ENCODE results near the gene CHST15.

Gene CHST15

DNA sequence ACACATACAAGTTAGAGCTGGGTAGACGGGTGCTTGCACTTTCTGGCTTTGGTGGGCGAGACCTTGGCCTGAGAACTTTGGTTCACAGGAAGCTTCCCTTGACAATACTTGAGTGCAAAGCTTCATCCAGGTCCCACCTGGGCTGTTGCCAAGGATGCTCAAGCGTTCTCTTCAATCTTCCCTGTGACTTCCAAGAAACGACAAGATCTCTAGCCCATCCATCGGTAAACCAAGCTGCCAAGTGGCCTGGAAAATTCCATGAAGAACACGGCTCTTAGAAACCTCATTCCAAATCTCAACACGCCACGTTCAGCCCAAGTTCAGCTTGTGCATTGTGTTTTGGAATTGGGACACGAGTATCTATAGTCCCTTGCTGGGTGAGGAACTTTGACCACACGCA is 84.7 kb downstream of the CHST15 start:
- no peak for DNase-seq

DNA sequence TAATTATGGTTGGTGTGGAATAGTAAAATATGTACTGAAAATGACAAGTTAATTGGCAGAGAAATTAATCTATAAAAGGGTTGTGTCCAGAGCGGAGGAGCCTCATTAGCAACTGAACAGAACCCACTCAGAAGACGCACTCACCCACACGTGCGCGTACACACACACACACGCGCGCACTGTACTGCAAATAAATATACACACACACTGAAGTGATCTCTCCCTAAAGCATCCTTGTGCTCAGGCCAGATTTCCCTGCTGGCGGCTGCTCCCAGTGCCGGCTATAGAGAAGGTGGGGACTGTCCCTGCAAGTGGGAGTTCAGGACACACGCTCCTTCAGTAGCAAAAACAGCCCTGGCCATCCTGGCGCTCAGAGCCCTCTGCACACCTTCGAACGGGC is 85.2 kb downstream of the CHST15 start:
- DNase-seq = no peak

DNA sequence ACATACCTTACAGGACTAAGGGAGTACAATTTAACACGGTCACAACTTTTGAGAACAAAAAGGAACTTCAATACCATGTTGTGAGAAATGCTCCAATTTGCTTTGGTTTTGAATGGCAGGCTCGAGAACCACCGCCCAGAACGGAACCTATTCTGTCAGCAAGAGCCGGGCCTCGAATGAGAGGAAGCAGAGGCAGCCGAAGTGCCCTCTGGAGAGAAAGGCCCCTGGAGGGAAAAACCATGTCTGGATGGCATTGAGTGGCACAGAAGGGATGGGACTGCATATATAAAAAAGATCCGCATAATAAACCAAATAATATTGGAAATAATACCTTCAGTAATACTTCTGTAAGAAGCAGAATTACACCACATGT is 85.6 kb downstream of the CHST15 start:
- no peak for DNase-seq

DNA sequence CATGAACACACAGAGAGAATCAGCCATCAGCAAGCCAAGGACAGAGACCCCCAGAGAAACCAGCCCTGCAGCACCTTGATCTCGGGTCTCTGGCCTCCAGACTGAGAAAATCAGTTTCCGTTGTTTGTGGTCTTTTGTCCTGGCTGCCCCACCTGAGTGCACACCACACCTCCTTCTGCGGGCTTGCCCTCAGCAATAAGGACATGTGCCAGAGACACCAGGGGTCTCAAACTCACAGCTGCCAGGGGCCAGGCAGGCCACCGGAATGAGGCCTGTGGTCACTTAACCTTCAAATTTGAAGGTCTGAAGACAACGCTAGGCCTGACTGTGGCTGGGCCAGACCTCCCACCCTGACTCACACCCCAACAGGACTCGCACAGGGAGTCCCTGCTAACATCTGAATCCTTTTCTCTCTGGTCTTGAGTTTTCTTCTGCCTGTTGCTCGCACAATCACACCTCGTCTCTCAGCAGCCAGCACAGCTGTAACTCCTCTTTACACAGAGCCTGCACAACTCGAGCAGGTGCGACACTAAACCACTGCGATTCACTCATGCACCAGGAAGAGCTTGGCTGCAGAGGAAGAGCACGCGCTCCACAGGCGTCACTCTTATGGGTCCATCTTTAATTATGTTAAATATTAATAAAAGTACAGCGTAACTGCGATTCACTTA is 86.2 kb downstream of the CHST15 start:
- DNase-seq = no peak

DNA sequence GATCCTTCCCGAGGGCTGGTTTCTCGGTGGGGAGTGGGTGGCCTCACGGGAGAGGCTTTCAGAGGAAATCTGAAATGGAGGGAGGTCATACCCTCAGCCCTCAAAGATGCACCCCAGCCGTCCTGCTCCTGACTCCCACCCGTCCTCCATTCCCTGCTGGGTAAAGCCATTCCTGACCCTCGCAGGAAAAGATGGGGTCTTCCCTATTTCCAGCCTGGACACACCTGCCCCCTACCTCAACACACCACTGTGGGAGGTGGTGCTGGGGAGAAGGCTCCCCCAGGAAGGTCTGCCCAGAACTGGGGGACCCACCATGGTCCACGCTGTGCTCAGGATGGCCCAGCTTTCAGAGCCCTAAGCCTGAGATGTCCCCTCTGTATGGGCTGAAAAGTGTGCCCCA is 86.9 kb downstream of the CHST15 start:
- no peak for DNase-seq

DNA sequence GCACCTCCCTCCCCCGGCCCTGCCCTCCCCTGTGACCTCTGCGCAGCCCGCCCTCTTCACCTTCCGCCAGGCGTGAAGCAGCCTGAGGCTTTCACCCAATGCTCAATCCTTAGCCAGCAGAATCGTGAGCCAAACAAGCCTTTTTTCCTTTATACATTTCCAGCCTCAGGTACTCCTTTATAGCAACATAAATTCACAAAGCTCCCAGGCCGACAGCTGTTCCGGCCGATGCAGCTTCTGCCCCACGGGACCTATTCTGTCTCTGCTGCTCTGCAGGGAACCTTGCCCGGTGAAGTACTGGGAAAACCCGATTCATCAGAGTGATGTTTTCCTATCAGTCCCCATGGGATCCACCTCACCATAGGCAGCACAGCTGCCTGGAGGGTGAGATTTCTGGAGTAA is 87.4 kb downstream of the CHST15 start:
- DNase-seq = no peak

DNA sequence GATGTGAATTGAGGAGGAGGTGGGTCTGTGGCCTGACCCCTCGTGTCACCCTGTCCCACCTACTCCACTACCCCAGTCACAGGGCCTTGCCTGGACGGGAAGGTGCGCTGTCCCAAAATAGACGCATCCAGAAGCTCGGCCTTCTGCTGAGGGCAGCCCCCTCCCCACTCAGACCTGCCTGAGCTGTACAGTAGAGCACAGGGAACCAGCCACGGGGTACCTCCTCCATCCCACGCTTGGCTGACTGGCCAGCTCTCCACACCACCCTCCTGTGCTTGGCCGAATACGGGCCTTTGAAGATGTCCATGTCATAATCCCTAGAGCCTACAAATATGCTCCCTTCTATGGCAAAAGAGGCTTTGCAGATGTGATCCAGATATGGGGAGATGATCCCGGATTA is 88.3 kb downstream of the CHST15 start:
- DNase-seq = no peak

DNA sequence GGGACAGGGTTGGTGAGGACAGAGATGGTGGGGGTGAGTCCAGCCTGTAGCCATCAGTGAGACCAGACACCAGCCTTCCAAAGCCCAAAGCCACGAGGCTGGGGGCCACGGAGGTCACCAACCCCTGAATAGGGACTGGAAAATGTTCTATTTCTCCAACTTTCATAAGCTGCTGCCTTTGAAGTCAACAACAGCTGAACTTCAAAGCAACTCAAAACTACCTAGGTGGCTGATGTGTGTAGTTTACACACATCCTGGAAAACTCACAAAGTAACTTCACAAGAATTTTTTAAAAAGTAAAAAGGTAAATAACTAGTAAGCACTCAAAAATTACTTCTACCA is 88.8 kb downstream of the CHST15 start:
- no peak for DNase-seq

DNA sequence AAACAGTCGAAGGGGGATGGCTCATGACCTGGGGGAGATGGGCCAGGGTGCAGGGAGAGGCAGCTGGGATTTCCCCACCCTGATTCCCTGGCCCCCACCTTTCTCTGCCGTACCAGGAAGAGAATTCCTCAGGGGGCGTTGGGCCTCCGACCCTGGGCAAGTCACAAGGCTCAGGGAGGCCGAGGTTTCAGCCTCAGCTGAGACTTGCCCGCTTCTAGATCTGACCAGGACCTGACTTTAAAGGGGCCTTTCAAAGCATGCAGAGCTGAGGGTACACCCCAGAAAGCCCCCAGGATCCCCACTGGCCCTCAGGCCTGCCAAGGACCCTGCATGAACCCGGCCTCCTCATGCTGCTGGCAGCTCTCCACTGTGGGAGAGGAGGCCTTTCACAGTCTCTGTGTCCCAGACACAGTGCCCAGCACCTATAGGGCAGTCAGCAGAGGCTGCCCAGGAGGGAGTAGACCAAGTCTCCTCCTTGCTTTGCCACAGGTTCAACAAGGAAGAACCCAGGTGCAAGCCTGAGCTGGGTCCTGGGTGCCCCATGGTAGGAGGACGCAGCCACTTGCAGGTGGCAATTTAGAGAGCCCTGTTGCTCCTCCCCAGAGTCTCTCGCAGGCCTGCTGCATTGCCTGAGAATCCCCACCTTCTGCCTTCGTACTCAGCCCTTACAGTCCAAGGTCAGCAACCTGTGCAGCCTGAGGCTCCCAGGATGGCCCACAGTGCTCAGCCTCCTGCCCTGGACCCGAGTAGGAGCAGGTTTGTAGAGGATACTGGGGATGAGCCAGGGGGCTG is 89.3 kb downstream of the CHST15 start:
- DNase-seq = no peak

DNA sequence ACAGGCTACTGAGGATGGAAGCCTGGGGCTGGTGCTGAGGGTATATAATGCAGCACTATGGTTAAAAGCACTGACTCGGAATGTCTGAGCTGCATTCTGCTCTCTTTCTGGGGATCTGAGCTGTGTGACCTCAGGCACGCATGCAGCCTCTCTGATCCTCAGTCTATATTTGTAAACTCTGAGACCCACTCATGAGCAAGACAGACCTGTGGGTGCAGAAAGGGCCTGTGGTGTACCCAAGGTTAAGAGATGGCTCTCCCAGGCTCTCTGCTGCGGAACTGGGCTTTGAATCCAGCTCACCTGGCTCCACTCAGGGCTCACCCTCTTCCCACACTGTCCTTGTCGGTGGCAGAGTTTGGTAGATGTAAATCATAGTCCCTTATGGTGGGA is 89.9 kb downstream of the CHST15 start:
- no peak for DNase-seq

DNA sequence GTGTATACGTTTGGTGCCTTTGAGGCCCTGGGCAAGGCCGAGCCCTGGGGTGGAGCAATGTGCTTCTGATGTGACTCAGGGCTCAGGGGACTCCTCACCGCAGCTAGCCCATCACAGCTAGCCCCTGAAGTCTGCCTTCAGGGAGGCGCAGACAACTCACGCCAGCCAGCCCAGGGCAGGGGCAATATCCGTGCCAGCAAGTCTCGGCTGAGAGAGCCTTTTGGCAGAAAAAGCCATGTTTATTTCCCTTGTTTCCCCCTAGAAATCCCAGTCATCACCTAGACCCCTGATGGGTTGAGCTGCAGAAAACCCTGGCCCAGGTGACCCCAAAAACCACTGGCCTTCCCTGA is 90.4 kb downstream of the CHST15 start:
- DNase-seq = no peak

DNA sequence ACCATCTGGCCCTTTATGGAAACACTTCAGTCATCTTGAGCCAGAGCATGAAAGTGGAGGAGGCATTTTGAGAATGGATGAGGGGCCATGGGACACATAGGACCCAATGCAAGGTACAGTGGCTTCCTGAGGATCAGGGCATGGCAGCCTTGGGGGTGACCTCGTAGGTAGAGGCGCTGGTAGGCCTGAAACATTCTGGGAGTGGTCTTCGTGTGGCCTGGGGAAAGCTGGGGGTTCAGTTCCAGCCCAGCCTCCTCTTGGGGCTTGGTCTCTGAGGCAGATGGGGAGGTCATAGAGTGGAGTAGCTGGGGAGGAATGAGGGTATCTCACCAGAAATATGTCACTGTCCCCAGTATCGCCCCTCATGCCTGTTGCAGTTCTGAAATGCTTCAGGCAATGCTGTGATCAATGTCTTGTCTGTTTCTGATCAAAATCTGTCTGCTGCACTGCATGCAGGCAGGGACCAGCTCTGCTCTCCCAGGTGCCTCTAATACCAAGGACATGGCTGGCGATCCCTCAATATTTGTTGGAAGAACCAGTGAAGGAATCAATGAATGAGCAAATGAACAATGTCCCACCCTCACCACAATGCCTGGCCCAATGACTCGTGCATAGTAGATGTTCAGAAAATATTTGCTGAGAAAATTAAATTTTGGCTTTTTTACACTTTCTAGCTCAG is 90.9 kb downstream of the CHST15 start:
- DNase-seq = no peak

DNA sequence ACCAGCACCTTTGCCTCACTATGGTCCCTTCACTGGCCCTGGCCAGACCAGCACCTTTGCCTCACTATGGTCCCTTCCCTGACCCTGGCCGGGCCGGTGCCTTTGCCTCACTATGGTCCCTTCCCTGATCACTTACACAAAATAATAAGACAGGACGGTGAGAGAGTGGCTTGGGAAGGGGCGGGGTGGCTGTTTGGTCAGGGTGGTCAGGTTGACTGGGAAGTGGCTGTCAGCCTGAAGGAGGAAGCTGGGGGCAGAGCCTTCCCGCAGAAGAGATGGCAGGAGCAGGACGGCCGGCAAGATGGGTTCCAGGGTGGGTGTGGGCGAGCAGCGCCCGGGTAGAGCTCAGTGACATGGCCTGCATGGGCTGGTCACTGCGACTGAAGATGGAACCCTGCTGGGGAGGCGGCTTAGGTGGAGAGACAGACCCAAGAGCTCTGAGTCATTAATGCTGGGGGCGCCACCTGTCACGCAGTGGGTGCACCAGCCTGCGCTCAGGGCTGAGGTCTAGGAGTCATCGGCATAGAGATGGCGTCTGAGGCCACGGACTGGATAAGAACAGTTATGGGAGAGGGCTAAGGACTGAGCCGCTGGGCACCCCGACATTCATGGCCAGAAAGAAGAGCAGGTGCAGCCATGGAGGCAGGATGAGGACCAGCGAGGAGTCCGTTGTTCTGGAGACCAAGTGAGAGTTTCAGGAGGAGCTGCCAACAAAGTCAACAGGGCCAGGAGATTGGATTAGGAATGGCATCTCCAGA is 91.8 kb downstream of the CHST15 start:
- DNase-seq = no peak

DNA sequence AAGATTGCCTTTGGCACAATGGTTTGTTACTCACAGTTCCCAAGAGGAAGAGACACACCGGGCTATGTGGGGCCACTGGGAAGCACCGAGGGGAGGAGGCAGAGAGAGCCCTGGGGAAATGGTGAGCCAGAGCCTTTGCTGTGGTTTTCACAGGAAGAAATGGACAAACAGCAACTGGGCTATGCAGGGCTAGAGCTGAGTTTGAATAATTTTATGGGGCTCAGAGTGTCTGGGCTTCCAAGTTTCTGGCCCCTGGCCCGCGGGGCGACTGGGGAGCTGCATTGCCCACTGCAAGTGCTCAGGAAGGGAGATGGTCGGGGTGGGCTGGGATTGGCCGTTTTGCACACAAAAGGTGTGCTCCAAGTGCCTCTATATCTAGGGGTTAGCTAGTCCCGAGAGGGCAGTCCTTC is 92.6 kb downstream of the CHST15 start:
- DNase-seq = no peak

DNA sequence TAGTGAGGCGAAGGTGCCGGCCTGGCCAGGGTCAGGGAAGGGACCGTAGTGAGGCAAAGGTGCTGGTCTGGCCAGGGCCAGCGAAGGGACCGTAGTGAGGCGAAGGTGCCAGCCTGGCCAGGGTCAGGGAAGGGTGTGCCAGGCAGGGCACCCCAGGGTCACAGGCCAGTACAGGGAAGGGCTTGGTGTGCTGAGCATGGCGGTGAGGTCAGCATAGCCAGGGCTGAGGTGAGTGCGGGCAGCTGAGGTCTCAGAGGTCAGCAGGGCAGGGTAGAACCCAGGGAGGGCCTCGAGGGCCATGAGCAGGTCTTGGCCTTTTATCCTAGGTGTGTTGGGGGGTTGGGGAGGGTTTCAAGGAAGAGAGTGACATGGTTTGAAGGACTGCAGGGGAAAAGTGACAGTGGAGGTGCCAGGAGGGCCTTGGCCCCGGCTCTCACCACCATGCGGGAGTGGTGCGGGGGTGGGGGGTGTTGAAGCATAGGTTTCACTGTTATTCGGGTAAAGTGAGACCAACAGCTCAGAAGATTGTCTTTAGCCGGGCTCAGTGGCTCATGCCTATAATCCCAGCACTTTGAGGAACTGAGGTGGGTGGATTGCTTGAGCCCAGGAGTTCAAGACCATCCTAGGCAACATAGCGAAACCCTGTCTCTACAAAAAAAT is 93.3 kb downstream of the CHST15 start:
- DNase-seq = no peak

DNA sequence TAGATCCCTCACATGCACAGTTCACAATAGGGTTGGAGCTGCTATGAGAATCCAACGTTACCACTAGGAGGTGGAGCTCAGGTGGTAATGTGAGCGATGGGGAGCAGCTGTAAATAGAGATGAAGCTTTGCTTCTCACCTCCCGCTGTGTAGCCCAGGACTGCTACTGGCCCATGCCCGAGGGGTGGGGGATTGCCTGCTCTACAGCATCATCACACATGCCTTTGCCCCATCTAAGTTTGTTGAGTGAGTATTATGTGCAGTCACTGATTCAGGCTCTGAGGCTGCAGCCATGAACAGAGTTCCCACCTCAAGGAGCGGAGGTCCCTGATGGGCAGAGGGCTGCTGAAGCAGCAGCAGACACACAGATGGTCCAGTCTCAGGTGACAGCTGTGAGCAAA is 94.1 kb downstream of the CHST15 start:
- DNase-seq = no peak

DNA sequence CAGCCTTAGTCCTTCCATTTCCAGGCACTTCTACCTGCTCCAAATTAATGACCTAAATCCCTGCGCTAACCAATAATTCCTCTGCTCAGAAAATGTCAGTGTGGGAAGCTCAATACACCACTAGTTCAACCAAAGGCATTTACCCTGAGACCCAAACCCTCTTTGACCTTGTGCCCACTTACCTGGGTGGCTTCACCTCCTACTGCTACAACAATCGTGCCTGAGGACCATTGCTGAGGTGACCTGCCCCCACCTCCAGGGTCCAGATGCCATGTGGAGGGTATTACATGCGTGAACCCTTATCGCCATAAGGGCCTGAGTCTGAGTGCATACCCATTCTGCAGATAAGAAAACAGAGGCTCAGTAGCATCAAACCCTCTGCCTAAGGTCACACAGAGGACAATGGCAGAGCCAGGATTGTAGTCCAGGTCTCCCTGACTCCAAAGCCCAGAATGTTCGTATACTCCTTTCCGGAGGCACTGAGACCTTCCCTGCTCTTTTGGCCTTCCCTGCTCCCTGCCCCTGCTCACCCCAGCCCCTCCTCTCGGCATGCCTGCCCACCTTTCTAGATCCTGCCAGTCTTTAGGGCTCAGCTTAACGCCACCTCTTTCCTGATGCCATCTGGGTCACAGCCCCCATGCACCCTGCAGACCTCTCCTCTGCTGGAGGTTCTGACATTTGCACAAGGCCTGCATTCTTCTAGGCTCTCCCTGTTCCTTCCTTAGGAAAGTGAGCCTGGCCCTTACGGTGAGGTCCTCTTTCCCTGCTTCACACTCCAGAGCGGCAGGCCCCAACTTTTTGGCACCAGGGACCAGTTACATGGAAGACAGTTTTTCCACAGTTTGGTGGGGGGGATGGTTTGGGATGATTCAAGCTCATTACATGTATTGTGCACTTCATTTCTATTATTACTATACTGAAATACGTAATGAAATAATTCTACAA is 94.9 kb downstream of the CHST15 start:
- no peak for DNase-seq

DNA sequence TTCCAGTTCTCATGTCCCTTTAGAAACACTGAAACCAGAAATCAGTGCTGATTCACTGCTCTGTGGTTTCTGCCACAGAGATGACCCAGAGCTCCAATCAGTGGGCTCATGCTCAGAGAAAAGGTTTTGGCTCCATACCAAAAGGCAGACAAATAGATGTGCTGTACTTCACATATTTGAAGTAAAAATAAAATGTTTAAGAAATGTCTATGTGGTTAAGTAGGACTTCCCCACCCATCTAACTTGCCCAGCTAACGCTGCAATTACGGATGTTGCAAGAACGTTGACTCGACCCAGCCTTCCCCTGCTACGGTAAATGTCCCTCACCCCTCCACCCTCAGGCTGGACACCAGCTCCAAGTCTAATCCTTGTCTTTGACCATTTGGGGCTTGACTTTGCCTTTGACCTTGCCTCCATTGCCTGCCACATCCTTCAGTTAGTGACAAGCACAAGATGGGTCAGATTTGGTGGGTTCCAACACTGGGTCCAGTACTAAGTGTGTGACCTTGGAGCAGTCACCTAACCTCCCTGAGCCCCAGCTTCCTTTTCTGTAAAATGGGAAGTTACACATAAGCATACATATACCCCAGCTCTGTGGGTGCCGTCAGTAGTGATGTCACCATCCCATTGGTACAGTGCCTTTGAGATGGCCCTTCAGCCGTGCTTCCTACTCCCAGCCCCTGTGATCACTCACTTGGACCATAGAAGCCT is 95.8 kb downstream of the CHST15 start:
- DNase-seq = no peak

DNA sequence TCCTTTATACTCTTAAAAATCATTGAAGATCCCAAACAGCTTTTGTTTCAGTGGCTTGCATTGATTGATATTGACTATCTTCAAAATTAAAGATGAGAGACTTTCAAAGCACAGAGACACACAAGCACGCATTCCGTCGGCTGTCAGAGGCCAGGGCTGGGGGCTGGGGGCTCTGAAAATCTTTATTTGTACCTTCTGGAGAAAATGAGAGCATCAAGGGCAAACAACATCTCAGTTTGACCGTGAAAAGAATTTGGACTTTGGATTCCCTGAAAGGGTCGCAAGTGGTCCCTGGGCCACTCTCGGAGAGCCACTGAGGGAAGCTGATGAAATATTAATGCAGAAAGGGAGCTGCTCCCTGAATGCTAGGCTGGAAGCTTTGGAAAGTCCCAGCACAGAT is 96.4 kb downstream of the CHST15 start:
- no peak for DNase-seq

DNA sequence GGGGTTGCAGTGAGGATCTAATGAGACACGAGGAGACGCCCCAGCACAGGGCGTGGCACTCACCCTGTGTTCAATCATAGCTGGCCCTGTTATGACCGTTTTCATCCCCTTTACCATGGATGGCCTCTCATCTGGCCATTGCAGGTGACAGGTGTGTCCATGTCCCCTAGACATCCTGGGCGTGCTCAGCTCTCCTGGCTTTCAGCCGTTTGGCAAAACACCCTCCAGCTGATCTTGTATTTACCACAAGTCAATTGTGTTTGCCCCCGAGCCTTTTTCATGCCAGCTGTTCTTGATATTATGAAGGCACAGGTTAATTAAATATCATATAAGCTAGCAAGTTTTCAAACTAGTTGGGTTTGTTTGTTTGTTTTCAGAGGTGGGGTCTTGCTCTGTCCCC is 97.1 kb downstream of the CHST15 start:
- DNase-seq = no peak

DNA sequence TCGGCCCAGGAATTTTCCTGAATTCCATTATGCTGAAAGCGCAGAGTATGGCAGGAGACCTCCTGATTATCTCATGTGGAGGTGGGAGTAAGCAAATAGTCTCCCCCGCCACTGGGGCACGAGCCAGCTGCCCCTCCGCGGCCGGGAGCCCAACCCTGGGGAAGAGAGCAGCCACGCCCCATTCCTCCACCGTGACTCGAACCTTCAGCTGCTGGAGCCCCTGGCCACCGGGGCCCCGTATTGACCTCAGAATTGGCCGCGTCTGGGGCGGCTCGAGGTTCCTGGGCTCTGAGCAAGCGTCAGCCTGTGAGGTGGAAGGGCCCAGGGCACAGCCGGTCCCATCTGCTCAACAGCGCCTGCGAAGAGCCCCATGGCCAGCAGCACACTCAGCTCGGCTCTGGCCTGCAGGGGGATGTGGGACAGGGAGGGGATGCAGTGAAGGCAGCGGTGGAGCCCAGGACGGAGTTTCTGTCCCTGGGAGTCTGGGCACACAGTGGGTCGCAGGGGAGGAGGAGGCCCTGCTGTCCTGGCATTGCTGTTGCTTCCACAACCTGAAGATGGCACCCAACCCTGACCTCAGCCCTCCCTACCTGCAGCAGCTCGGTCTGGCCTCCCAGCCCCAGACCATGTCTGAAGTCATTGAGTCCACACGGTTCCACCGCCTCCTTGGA is 97.8 kb downstream of the CHST15 start:
- no peak for DNase-seq
